GM10266 (cell line): ENCODE measurements around the gene ERC1.
"Not testable (repeated sequence)": the region's sequence is repeated elsewhere in the genome, so short reads cannot be mapped to it uniquely, and the experiment has no call there.

Source experiments
- DNase-seq: peaks from one replicate; pipeline ENCODE4 v3.0.0; 2012; ENCODE audit errors: extremely low spot score
- TF ChIP-seq, protein P1 (sequence below): IDR thresholded peaks from 2 replicates; pipeline ENCODE4 v1.5.1; 2012; ENCODE audit warnings: mild to moderate bottlenecking, low read depth; ENCODE audit not compliant: control insufficient read depth, insufficient read depth; ENCODE audit errors: missing control alignments

ERC1 gene

DNA sequence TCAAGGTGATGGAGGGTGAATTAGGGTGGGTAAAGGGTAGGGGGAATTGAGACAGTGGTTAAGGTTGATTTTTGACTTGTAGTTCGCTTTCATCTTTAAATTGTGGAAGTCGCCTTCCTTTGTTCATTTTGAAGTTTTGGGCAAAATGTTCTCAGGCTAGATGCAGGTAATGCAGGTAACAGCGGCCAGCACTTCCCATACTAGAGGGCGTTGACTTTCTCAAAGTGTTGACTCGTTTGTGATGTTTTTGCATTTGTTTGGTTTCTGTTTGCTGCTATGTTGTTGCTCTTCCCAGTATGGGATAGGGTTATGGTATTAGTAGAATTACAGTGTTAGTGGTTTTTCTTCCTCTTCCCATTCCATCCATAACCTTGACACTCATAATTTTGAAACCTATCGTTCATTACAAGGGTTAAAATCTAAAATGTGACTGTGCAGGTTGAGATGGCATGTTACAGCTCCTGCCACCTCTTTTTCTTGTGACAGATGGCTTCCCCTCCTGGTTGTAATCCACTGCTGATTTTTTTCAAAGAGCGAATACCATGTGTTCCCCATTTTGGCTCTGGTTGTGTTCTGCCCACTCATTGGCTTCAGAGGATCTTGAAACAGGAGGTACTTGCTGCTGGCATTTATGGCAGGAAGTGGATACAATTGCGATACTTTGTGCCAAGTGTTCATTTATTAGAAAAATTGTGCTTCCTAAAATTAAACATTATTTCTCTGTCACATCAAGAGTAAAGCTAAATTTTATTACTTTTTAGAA, 57.1 kb downstream of the ERC1 start:
- no peak for DNase-seq
- TF ChIP-seq, protein P1, sequence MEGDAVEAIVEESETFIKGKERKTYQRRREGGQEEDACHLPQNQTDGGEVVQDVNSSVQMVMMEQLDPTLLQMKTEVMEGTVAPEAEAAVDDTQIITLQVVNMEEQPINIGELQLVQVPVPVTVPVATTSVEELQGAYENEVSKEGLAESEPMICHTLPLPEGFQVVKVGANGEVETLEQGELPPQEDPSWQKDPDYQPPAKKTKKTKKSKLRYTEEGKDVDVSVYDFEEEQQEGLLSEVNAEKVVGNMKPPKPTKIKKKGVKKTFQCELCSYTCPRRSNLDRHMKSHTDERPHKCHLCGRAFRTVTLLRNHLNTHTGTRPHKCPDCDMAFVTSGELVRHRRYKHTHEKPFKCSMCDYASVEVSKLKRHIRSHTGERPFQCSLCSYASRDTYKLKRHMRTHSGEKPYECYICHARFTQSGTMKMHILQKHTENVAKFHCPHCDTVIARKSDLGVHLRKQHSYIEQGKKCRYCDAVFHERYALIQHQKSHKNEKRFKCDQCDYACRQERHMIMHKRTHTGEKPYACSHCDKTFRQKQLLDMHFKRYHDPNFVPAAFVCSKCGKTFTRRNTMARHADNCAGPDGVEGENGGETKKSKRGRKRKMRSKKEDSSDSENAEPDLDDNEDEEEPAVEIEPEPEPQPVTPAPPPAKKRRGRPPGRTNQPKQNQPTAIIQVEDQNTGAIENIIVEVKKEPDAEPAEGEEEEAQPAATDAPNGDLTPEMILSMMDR, result no peak

DNA sequence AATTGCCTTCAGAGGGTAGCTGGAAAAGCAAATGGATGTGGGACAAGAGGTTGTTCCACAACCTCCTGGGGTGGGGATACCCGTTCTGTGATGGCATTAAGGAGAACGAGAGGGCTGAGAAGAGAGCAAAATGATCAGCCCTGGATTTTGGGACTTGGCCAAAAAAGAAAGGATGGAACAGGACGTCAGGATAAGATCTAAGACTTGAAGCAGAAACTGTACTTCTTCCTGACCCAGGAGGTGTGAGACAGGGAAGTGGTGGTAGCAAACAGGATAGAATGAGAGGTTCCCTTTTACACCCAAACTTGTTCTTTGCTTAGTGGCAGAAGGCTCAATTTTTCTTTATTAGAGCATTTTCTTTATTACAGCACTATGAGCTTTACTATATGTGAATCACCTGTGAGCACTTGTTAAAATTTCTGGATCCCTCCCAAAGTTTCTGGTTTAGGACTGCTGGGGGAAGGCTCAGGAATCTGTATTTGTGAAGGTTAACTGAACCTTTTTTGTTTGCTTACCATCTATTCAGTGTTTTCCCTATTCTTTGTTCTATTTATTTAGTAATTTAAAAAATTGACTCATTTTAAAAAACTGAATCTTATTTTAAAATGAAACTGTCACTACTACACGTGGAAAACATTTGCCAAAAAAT, 59.2 kb downstream of the ERC1 start:
- TF ChIP-seq, protein P1, result no peak
- no peak for DNase-seq

DNA sequence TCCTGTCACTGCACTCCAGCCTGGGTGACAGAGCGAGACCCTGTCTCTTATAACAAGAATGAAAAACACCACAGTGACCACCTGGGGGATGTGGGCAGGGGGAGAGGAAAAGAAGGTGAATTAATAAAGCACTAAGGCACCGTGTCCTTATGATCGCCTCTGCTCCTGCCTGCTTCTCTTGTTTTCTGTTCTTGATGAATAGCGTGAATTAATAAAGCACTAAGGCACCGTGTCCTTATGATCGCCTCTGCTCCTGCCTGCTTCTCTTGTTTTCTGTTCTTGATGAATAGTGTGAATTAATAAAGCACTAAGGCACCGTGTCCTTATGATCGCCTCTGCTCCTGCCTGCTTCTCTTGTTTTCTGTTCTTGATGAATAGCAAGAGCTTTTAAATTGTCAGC, 60.6 kb downstream of the ERC1 start:
- DNase-seq, result not testable (repeated sequence)

DNA sequence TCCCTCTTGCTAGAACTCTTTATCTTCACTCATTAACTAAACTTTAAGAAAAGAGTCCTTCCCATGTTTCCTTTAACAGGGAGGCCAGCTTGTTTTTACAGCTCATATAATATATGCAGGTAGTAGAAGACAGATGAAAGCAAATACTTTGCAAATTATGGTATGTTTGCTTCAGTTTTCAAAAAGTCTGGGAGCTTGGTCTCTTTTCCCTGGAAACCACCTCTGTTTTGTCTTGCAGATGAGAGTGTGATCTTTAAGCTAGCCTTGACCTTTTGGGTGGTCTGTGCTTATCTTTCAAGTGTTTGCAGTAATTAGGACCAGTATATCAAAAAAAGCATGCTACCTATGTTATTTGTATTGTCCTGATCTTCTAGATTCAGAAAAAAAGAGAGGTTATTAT, 62.7 kb downstream of the ERC1 start:
- DNase-seq, result no peak
- TF ChIP-seq, protein P1, result no peak

GRCh38 chr12:1054117-1054870, 63.3 kb downstream of the ERC1 start:
- TF ChIP-seq, protein P1, result no peak
- DNase-seq, result no peak

GRCh38 chr12:1056390-1056789, 65.4 kb downstream of the ERC1 start:
- TF ChIP-seq, protein P1, result no peak
- no peak for DNase-seq

GRCh38 chr12:1058423-1058822, 67.4 kb downstream of the ERC1 start:
- TF ChIP-seq, protein P1, result no peak
- no peak for DNase-seq
